ENCODE results near the gene SPOCK1.

DNA sequence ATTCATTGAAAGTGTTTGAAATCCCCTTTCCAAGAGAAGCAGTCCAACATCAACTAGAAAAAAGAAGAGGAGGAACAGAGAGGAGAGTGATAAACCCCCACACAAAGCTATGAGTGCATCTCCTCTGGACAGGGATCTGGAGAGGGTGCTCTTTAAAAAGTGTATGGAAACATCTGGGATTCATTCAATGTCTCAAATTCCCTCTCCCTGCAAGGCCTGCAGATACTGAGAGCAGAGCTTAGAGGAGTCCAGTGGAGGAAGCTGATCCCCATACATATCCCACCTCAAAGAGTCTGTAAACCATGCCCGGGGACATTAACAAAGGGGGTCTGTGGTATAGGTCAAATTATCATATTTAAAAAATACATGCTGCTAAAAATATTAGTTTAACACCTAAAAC lies 2.2 kb downstream of the SPOCK1 start:
- no peak for TF ChIP-seq POLR2A (IDR thresholded peaks at IDR 0.05)
- TF ChIP-seq, protein P1, sequence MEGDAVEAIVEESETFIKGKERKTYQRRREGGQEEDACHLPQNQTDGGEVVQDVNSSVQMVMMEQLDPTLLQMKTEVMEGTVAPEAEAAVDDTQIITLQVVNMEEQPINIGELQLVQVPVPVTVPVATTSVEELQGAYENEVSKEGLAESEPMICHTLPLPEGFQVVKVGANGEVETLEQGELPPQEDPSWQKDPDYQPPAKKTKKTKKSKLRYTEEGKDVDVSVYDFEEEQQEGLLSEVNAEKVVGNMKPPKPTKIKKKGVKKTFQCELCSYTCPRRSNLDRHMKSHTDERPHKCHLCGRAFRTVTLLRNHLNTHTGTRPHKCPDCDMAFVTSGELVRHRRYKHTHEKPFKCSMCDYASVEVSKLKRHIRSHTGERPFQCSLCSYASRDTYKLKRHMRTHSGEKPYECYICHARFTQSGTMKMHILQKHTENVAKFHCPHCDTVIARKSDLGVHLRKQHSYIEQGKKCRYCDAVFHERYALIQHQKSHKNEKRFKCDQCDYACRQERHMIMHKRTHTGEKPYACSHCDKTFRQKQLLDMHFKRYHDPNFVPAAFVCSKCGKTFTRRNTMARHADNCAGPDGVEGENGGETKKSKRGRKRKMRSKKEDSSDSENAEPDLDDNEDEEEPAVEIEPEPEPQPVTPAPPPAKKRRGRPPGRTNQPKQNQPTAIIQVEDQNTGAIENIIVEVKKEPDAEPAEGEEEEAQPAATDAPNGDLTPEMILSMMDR (IDR thresholded peaks at IDR 0.05), result no peak

Measured in Peyer's patch (tissue), 4 donors.